ENCODE measurements around the gene ZBP1. TPM values are rescaled to one million over a fixed set of nuclear protein-coding genes. Genes with fewer than 3 reads are reported as not detected.

The ZBP1 gene, protein sequence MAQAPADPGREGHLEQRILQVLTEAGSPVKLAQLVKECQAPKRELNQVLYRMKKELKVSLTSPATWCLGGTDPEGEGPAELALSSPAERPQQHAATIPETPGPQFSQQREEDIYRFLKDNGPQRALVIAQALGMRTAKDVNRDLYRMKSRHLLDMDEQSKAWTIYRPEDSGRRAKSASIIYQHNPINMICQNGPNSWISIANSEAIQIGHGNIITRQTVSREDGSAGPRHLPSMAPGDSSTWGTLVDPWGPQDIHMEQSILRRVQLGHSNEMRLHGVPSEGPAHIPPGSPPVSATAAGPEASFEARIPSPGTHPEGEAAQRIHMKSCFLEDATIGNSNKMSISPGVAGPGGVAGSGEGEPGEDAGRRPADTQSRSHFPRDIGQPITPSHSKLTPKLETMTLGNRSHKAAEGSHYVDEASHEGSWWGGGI
- not detected in 2 replicates for total RNA-seq (2021)
- percentile 11 among the genes with signal in this experiment for Bru-seq, nascent RNA
- BruChase-seq, experiment 1, labeled RNA remaining after a 2-hour chase, result percentile 12 among the genes with signal in this experiment
- BruChase-seq, experiment 2, labeled RNA remaining after a 6-hour chase, result percentile 10 among the genes with signal in this experiment
- long read RNA-seq, partial matches to known transcripts, result 0 of 1 reads
- long read RNA-seq, other reads (novel, unspliced or antisense), result 1 of 1 reads

DNA sequence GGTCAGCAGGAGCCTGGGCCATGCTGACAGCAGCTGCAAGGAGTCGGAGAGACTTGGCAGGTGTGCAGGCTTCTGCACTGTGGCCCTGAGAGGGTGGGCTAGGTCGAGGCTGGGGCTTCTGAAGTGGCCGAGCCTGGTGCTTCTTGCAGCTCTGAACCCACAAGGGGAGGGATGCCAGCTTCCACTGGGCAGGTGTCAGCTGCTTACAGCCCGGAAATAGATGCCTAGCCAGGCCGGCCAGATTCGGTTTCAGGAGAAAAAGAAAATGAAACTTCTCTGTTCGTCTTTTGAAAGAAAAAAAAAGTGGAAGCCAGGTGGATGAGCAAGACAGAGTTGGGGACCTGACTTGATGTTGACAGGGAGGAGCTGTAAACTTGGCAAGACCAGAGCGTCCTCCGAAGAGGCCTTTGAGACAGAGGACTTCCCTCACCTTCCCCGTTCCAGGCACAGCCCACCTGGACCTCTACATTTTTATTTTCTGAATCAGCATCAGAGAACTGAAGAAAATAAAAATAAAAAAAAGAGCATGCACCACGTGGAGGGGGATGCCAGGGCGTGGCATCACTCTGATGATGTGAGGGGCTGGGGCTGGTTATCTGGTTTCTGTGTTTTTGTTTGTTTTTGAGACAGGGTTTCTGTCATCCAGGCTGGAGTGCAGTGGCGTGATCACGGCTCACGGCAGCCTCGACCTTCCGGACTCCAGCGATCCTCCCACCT is at the start of gene ZBP1:
TSS of gene ZBP1 (minus strand) at position 153 of the 717 bp plus-strand sequence. CDS start at position 22, 131 bp downstream.
- peak in 1 of 2 experiments; percentile 42 for DNase-seq
- H3K4me3 ChIP-seq, result no peak within 1 kb of the TSS
- TF ChIP-seq, protein P1, sequence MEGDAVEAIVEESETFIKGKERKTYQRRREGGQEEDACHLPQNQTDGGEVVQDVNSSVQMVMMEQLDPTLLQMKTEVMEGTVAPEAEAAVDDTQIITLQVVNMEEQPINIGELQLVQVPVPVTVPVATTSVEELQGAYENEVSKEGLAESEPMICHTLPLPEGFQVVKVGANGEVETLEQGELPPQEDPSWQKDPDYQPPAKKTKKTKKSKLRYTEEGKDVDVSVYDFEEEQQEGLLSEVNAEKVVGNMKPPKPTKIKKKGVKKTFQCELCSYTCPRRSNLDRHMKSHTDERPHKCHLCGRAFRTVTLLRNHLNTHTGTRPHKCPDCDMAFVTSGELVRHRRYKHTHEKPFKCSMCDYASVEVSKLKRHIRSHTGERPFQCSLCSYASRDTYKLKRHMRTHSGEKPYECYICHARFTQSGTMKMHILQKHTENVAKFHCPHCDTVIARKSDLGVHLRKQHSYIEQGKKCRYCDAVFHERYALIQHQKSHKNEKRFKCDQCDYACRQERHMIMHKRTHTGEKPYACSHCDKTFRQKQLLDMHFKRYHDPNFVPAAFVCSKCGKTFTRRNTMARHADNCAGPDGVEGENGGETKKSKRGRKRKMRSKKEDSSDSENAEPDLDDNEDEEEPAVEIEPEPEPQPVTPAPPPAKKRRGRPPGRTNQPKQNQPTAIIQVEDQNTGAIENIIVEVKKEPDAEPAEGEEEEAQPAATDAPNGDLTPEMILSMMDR (conservative IDR thresholded peaks at IDR 0.05), result no peak
- no peak for TF ChIP-seq EZH2 (IDR thresholded peaks at IDR 0.05; ENCODE audit: low read depth)
- H3K36me3 ChIP-seq (ENCODE audit: low read depth), result no peaks in the 10 kb centered on the region
- H3K4me1 ChIP-seq (replicated peaks; ENCODE audit: insufficient read depth), result peaks cover 30% of the 10 kb centered on the region
- no peak within 1 kb of the TSS for H3K27ac ChIP-seq
- ChIA-PET POLR2A (ENCODE audit: unreplicated experiment) (no interaction called here), CTCF (interaction anchor here (0.6 to 0.7 kb wide), 2 partner anchors 26 to 491 kb away, joined by 3 to 4 read pairs; no protein-coding TSS in a partner anchor)
- H3K9me2 ChIP-seq (ENCODE audit: insufficient read depth), result no peaks in the 10 kb centered on the region
- no peaks in the 10 kb centered on the region for H3K79me2 ChIP-seq (ENCODE audit: low read depth)
- no peak within 1 kb of the TSS for H3K4me2 ChIP-seq
- H4K20me1 ChIP-seq (ENCODE audit: insufficient read depth), result no peaks in the 10 kb centered on the region
- intact Hi-C loops (cut with micrococcal nuclease; ENCODE audit: unreplicated experiment), result loop anchor here (10.0 kb wide), 1 partner anchor 194 kb away; no protein-coding TSS in a partner anchor
- H2AFZ ChIP-seq, result no peak within 1 kb of the TSS
- H3K9me3 ChIP-seq (ENCODE audit: insufficient read depth, low read depth), result peaks cover 5% of the 10 kb centered on the region
- peaks cover 16% of the 10 kb centered on the region for H3F3A ChIP-seq (ENCODE audit: insufficient read depth, low read depth)
- H3K27me3 ChIP-seq (ENCODE audit: insufficient read depth, low read depth), result no peaks in the 10 kb centered on the region
- BruUV-seq (replicated peaks), result no TSS peak

DNA sequence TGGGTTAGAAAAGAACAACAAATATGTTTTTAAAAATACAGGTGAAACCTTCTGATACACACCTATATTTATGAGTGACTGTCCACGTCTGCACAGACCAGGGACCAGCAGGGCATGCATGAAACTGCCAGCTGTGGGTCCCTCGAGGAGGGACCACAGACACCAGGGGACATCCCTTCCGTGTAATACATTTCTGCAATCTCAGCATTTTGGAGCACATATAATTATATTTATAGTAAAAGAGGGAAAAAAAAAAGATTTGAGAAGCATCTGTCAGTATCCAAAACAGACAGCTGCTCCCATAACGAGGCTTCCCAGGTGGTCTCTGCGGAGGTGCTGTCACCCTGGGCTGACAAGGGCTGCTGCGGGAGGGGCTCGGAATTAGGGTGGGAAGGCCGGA is 49.4 kb upstream of the ZBP1 start:
- no TSS peak for BruUV-seq (replicated peaks)
- peaks cover 11% of the 10 kb centered on the region for H3K36me3 ChIP-seq (ENCODE audit: low read depth)
- CTCF ChIA-PET, result no interaction called here

More for the DNA sequence above, 49.4 kb upstream of the ZBP1 start:
- H4K20me1 ChIP-seq (ENCODE audit: insufficient read depth), result peaks cover 99% of the 10 kb centered on the region
- DNase-seq, result no peak
- H3K9me3 ChIP-seq (ENCODE audit: insufficient read depth, low read depth), result no peaks in the 10 kb centered on the region
- 0 out of 2 replicates have a peak, but pooled peaks cover 5% of the 10 kb centered on the region for H3K4me1 ChIP-seq (replicated peaks; ENCODE audit: insufficient read depth)
- H3K4me2 ChIP-seq, result no peak overlapping the region
- no peaks in the 10 kb centered on the region for H3K9me2 ChIP-seq (ENCODE audit: insufficient read depth)
- intact Hi-C loops (cut with micrococcal nuclease; ENCODE audit: unreplicated experiment), result no loop called here
- peaks cover 30% of the 10 kb centered on the region; the same call in 1 of the 2 replicates for H3F3A ChIP-seq (ENCODE audit: insufficient read depth, low read depth)
- no peak overlapping the region for H3K4me3 ChIP-seq
- H3K79me2 ChIP-seq (ENCODE audit: low read depth), result peaks cover 99% of the 10 kb centered on the region
- TF ChIP-seq, protein P1 (conservative IDR thresholded peaks at IDR 0.05), result no peak
- TF ChIP-seq EZH2 (IDR thresholded peaks at IDR 0.05; ENCODE audit: low read depth), result no peak
- H3K27me3 ChIP-seq (ENCODE audit: insufficient read depth, low read depth), result no peaks in the 10 kb centered on the region
- POLR2A ChIA-PET (ENCODE audit: unreplicated experiment), result no interaction called here
- no peak overlapping the region for H2AFZ ChIP-seq
- no peak overlapping the region for H3K27ac ChIP-seq

Measured in PC-9 (cell line).